ENCODE measurements around the gene SCN2B.

SCN2B gene

GRCh38 chr11:118155776-118156530 is 20.5 kb downstream of the SCN2B start:
- whole genome bisulfite sequencing (ENCODE audit: insufficient coverage), result 84% methylated on average over 6 of the region's 11 CpGs
- ChIA-PET CTCF (interaction anchor here (0.8 to 7.4 kb wide), 12 partner anchors 10 to 348 kb away, joined by 3 to 99 read pairs (median 4); no protein-coding TSS in a partner anchor), POLR2A (no interaction called here)
- DNase-seq, result no peak
- H3K27me3 ChIP-seq (replicated peaks in 2 of 5; ENCODE audit: control insufficient read depth in 4 of 5, insufficient read depth in 5 of 5, low read length in 4 of 5), result peaks cover 0 to 68% (median 36%) of the 10 kb centered on the region in 5 experiments
- no peak overlapping the region for H3K27ac ChIP-seq (ENCODE audit: insufficient read depth in 1 of 2, low read depth in 1 of 2, low read length in 2 of 2, poor library complexity in 1 of 2, severe bottlenecking in 2 of 2)
- no peak overlapping the region for H3K4me3 ChIP-seq (ENCODE audit: control insufficient read depth in 1 of 7, extremely low read depth in 1 of 7, insufficient read depth in 4 of 7, low read depth in 2 of 7, low read length in 6 of 7)
- H3K9me3 ChIP-seq (ENCODE audit: control extremely low read depth in 1 of 5, control insufficient read depth in 4 of 5, insufficient read depth in 2 of 5, low read depth in 1 of 5, low read length in 4 of 5), result no peaks in the 10 kb centered on the region
- H3K4me1 ChIP-seq (ENCODE audit: control extremely low read depth in 1 of 4, control insufficient read depth in 4 of 4, insufficient read depth in 4 of 4, low read length in 3 of 4), result peaks cover 0 to 24% (median 16%) of the 10 kb centered on the region in 4 experiments
- H3K36me3 ChIP-seq (ENCODE audit: control insufficient read depth in 4 of 4, insufficient read depth in 4 of 4, low read length in 3 of 4), result no peaks in the 10 kb centered on the region

GRCh38 chr11:118154641-118155040 is 21.8 kb downstream of the SCN2B start:
- POLR2A ChIA-PET, result no interaction called here
- no peak for DNase-seq
- CTCF ChIA-PET, result interaction anchor here (1.3 to 7.4 kb wide), 5 partner anchors 8 to 48 kb away, joined by 4 to 99 read pairs (median 11); no protein-coding TSS in a partner anchor
- H3K4me3 ChIP-seq (ENCODE audit: control insufficient read depth in 1 of 7, extremely low read depth in 1 of 7, insufficient read depth in 4 of 7, low read depth in 2 of 7, low read length in 6 of 7), result no peak overlapping the region
- no peaks in the 10 kb centered on the region for H3K9me3 ChIP-seq (ENCODE audit: control extremely low read depth in 1 of 5, control insufficient read depth in 4 of 5, insufficient read depth in 2 of 5, low read depth in 1 of 5, low read length in 4 of 5)
- H3K27ac ChIP-seq (ENCODE audit: insufficient read depth in 1 of 2, low read depth in 1 of 2, low read length in 2 of 2, poor library complexity in 1 of 2, severe bottlenecking in 2 of 2), result no peak overlapping the region
- H3K36me3 ChIP-seq (ENCODE audit: control insufficient read depth in 4 of 4, insufficient read depth in 4 of 4, low read length in 3 of 4), result no peaks in the 10 kb centered on the region
- H3K4me1 ChIP-seq (ENCODE audit: control extremely low read depth in 1 of 4, control insufficient read depth in 4 of 4, insufficient read depth in 4 of 4, low read length in 3 of 4), result peaks cover 0 to 24% (median 16%) of the 10 kb centered on the region in 4 experiments
- H3K27me3 ChIP-seq (replicated peaks in 2 of 5; ENCODE audit: control insufficient read depth in 4 of 5, insufficient read depth in 5 of 5, low read length in 4 of 5), result peaks cover 0 to 68% (median 36%) of the 10 kb centered on the region in 5 experiments
- WGBS (ENCODE audit: insufficient coverage), result 100% methylated on average over 1 of the region's 1 CpG

GRCh38 chr11:118153976-118154375 is 22.5 kb downstream of the SCN2B start:
- H3K27ac ChIP-seq (ENCODE audit: insufficient read depth in 1 of 2, low read depth in 1 of 2, low read length in 2 of 2, poor library complexity in 1 of 2, severe bottlenecking in 2 of 2), result no peak overlapping the region
- no peaks in the 10 kb centered on the region for H3K9me3 ChIP-seq (ENCODE audit: control extremely low read depth in 1 of 5, control insufficient read depth in 4 of 5, insufficient read depth in 2 of 5, low read depth in 1 of 5, low read length in 4 of 5)
- ChIA-PET POLR2A (no interaction called here), CTCF (interaction anchor here (7.4 kb wide), 1 partner anchor 16 kb away, joined by 99 read pairs; no protein-coding TSS in a partner anchor)
- 83% methylated on average over 11 of the region's 11 CpGs for WGBS (ENCODE audit: insufficient coverage)
- H3K4me3 ChIP-seq (ENCODE audit: control insufficient read depth in 1 of 7, extremely low read depth in 1 of 7, insufficient read depth in 4 of 7, low read depth in 2 of 7, low read length in 6 of 7), result peak overlapping the region in 1 of 7 experiments; percentile 27
- no peak for DNase-seq
- peaks cover 0 to 68% (median 36%) of the 10 kb centered on the region in 5 experiments for H3K27me3 ChIP-seq (replicated peaks in 2 of 5; ENCODE audit: control insufficient read depth in 4 of 5, insufficient read depth in 5 of 5, low read length in 4 of 5)
- no peaks in the 10 kb centered on the region for H3K36me3 ChIP-seq (ENCODE audit: control insufficient read depth in 4 of 4, insufficient read depth in 4 of 4, low read length in 3 of 4)
- H3K4me1 ChIP-seq (ENCODE audit: control extremely low read depth in 1 of 4, control insufficient read depth in 4 of 4, insufficient read depth in 4 of 4, low read length in 3 of 4), result peaks cover 0 to 24% (median 16%) of the 10 kb centered on the region in 4 experiments

- peak overlapping the region in 3 of 7 experiments; percentile 26 to 66 (median 27) for H3K4me3 ChIP-seq (ENCODE audit: control insufficient read depth in 1 of 7, extremely low read depth in 1 of 7, insufficient read depth in 4 of 7, low read depth in 2 of 7, low read length in 6 of 7)
- no peaks in the 10 kb centered on the region for H3K36me3 ChIP-seq (ENCODE audit: control insufficient read depth in 4 of 4, insufficient read depth in 4 of 4, low read length in 3 of 4)
- no peak overlapping the region for H3K27ac ChIP-seq (ENCODE audit: insufficient read depth in 1 of 2, low read depth in 1 of 2, low read length in 2 of 2, poor library complexity in 1 of 2, severe bottlenecking in 2 of 2)
- CTCF ChIA-PET, result interaction anchor here (0.8 to 1.3 kb wide), 6 partner anchors 9 to 136 kb away, joined by 3 read pairs; no protein-coding TSS in a partner anchor
- DNase-seq, result no peak
- peaks cover 0 to 68% (median 38%) of the 10 kb centered on the region in 5 experiments for H3K27me3 ChIP-seq (replicated peaks in 2 of 5; ENCODE audit: control insufficient read depth in 4 of 5, insufficient read depth in 5 of 5, low read length in 4 of 5)
- 14% methylated on average over 4 of the region's 16 CpGs for WGBS (ENCODE audit: insufficient coverage)
- POLR2A ChIA-PET, result no interaction called here
- H3K9me3 ChIP-seq (ENCODE audit: control extremely low read depth in 1 of 5, control insufficient read depth in 4 of 5, insufficient read depth in 2 of 5, low read depth in 1 of 5, low read length in 4 of 5), result no peaks in the 10 kb centered on the region
- peaks cover 0 to 24% (median 16%) of the 10 kb centered on the region in 4 experiments for H3K4me1 ChIP-seq (ENCODE audit: control extremely low read depth in 1 of 4, control insufficient read depth in 4 of 4, insufficient read depth in 4 of 4, low read length in 3 of 4)
Measured at GRCh38 chr11:118153516-118153915, 22.9 kb downstream of the SCN2B start.

- no peaks in the 10 kb centered on the region for H3K9me3 ChIP-seq (ENCODE audit: control extremely low read depth in 1 of 5, control insufficient read depth in 4 of 5, insufficient read depth in 2 of 5, low read depth in 1 of 5, low read length in 4 of 5)
- WGBS (ENCODE audit: insufficient coverage), result 1% methylated on average over 60 of the region's 88 CpGs
- H3K27ac ChIP-seq (ENCODE audit: insufficient read depth in 1 of 2, low read depth in 1 of 2, low read length in 2 of 2, poor library complexity in 1 of 2, severe bottlenecking in 2 of 2), result no peak within 1 kb of the TSS
- peak within 1 kb of the TSS; percentile 9 to 74 (median 59) for H3K4me3 ChIP-seq (ENCODE audit: control insufficient read depth in 1 of 7, extremely low read depth in 1 of 7, insufficient read depth in 4 of 7, low read depth in 2 of 7, low read length in 6 of 7)
- peak in 2 of 3 donors; percentile 20 to 41 for DNase-seq
- peaks cover 0 to 24% (median 16%) of the 10 kb centered on the region in 4 experiments for H3K4me1 ChIP-seq (ENCODE audit: control extremely low read depth in 1 of 4, control insufficient read depth in 4 of 4, insufficient read depth in 4 of 4, low read length in 3 of 4)
- peaks cover 0 to 68% (median 38%) of the 10 kb centered on the region in 5 experiments for H3K27me3 ChIP-seq (replicated peaks in 2 of 5; ENCODE audit: control insufficient read depth in 4 of 5, insufficient read depth in 5 of 5, low read length in 4 of 5)
- H3K36me3 ChIP-seq (ENCODE audit: control insufficient read depth in 4 of 4, insufficient read depth in 4 of 4, low read length in 3 of 4), result no peaks in the 10 kb centered on the region
- CTCF ChIA-PET, result interaction anchor here (0.8 to 1.3 kb wide), 6 partner anchors 8 to 136 kb away, joined by 3 read pairs; no protein-coding TSS in a partner anchor
- POLR2A ChIA-PET, result interaction anchor here (0.9 kb wide), 1 partner anchor 112 kb away, joined by 3 read pairs; no protein-coding TSS in a partner anchor
Measured at GRCh38 chr11:118152552-118153471, 23.6 kb downstream of the SCN2B start, which contains the start of gene SCN4B. Gene SCN4B, minus strand, starts transcription at chr11:118152823. Its CDS starts 150 bp downstream, at chr11:118152673.

GRCh38 chr11:118152020-118152551 is 24.4 kb downstream of the SCN2B start:
- ChIA-PET POLR2A (interaction anchor here (0.9 kb wide), 1 partner anchor 113 kb away, joined by 3 read pairs; no protein-coding TSS in a partner anchor), CTCF (interaction anchor here (1.1 to 1.3 kb wide), 2 partner anchors 9 to 14 kb away, joined by 3 read pairs; no protein-coding TSS in a partner anchor)
- Histone ChIP-seq H3K9me3 (ENCODE audit: control extremely low read depth in 1 of 5, control insufficient read depth in 4 of 5, insufficient read depth in 2 of 5, low read depth in 1 of 5, low read length in 4 of 5) (no peaks in the 10 kb centered on the region), H3K4me3 (ENCODE audit: control insufficient read depth in 1 of 7, extremely low read depth in 1 of 7, insufficient read depth in 4 of 7, low read depth in 2 of 7, low read length in 6 of 7) (peak overlapping the region in 3 of 7 experiments; percentile 59 to 74 (median 66)), H3K4me1 (ENCODE audit: control extremely low read depth in 1 of 4, control insufficient read depth in 4 of 4, insufficient read depth in 4 of 4, low read length in 3 of 4) (peaks cover 0 to 26% (median 19%) of the 10 kb centered on the region in 4 experiments), H3K27ac (ENCODE audit: insufficient read depth in 1 of 2, low read depth in 1 of 2, low read length in 2 of 2, poor library complexity in 1 of 2, severe bottlenecking in 2 of 2) (no peak overlapping the region), H3K36me3 (ENCODE audit: control insufficient read depth in 4 of 4, insufficient read depth in 4 of 4, low read length in 3 of 4) (no peaks in the 10 kb centered on the region), H3K27me3 (replicated peaks in 2 of 5; ENCODE audit: control insufficient read depth in 4 of 5, insufficient read depth in 5 of 5, low read length in 4 of 5) (peaks cover 0 to 62% (median 32%) of the 10 kb centered on the region in 5 experiments)
- WGBS (ENCODE audit: insufficient coverage), result 67% methylated on average over 8 of the region's 16 CpGs
- DNase-seq, result no peak
